ENCODE measurements around the gene IQGAP3.
A peak's percentile ranks its signal among the peaks of the same experiment; 100 is the strongest.

IQGAP3 gene

DNA sequence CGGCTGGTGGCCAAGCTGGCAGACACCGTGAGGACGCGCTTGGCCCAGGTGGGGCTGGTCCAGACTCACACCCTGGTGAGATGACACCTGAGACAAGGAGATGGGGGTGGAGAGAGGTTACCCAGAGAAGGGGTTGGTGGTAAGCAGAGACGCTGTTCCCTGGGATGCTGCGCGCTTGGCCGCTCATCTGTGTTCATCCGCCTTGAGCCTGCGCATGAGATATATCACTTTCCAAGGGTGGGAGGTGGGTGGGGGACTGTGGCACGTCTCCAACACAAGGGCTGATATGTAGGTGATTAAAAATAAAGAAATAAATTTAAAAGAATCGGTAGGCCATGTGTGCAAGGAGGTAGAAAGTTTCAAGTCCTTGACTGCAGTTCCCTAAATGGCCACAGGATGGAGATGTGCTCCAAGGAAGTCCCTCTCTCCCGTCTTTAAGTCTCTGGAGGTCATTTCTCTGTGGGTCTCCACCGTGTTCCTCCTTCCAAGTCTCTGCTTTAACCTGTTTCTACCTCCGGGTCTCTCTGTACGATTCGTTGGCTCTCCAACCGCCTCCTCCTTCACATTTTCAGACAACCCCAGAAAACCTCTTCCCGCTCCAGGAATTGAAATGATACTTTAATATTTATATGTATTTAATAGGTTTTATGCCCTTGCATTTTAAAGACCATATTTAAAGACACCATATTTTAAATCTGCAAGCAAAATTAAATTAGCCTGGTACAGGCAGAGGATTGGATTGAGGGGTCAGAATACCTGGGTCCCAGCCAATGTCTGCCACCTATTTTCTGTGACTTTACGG, 11.7 kb upstream of the IQGAP3 start:
- TF ChIP-seq POLR2AphosphoS5 (IDR thresholded peaks at IDR 0.05; ENCODE audit: low read depth, low read length), result no peak
- no peak for TF ChIP-seq TAF1 (IDR thresholded peaks at IDR 0.05; ENCODE audit: borderline replicate concordance, low read depth, low read length)
- TF ChIP-seq POLR2A (IDR thresholded peaks at IDR 0.05; ENCODE audit: low read depth, low read length), result no peak
- DNase-seq (ENCODE audit: insufficient read length) (peak; percentile 60), FAIRE-seq (peak; percentile 84)

DNA sequence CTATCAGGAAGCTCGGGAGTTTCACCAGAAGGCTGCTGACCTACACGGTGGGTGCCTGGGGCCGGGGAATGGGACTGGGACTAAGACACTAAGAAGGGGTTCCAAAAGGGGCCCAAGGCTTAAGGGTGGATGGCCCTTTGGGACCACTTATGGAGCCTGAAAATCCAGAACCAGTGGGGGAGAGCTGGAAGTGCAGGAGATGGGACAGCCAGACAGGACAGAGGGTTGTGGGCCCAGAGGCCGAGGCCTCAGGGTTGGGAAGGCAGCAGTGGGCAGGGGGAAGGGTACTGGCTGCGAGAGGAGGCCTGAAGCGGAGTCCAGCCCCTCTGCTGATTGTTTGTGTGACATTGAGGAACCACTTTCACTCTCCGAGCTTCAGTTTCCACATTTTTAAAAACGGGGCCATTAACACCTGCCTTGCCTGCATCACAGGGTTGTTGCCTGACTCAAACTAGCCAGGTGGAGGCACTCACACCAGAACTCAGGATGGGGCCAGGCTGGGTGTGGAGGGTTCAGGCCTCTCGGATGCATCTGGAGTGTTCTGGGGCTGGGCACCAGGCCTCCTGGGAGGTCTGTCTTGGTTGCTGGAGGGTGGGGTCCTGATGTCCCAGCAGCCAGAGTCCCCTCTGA, 10.1 kb upstream of the IQGAP3 start:
- FAIRE-seq (peak; percentile 71), DNase-seq (ENCODE audit: insufficient read length) (no peak)
- TF ChIP-seq TAF1 (IDR thresholded peaks at IDR 0.05; ENCODE audit: borderline replicate concordance, low read depth, low read length), result no peak
- no peak for TF ChIP-seq POLR2AphosphoS5 (IDR thresholded peaks at IDR 0.05; ENCODE audit: low read depth, low read length)
- no peak for TF ChIP-seq POLR2A (IDR thresholded peaks at IDR 0.05; ENCODE audit: low read depth, low read length)

DNA sequence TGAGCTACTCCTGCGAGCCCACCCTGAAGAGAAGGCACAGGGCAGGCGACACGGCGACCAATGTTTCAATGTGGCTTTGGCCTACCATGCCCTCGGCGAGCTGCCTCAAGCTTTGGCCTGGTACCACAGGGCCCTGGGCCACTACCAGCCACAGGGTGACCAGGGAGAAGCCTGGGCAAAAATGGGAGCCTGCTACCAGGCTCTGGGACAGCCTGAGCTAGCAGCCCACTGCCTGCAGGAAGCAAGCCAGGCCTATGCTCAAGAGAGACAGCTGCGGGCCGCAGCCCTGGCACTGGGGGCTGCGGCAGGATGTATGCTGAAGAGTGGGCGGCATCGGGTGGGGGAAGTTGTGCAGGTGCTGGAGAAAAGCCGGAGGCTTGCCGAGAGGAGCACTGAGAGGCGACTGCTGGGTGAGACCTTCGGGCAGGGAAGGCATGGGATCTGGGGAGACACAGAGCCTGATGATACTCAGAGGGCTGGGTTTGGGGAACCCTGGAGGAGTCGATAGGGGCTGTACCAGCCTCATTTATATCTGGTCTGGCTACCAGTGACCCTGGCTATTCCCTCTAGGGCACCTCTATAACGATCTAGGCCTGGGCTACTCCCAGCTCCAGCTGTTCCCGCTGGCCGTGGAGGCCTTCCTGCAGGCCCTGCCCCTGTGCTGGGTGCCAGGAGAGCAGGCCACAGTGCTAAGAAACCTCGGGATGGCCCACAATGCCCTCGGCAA, 9.5 kb upstream of the IQGAP3 start:
- FAIRE-seq, result peak; percentile 50
- TF ChIP-seq POLR2AphosphoS5 (IDR thresholded peaks at IDR 0.05; ENCODE audit: low read depth, low read length), result no peak
- no peak for TF ChIP-seq TAF1 (IDR thresholded peaks at IDR 0.05; ENCODE audit: borderline replicate concordance, low read depth, low read length)
- TF ChIP-seq POLR2A (IDR thresholded peaks at IDR 0.05; ENCODE audit: low read depth, low read length), result no peak
- peak; percentile 48 for DNase-seq (ENCODE audit: insufficient read length)

DNA sequence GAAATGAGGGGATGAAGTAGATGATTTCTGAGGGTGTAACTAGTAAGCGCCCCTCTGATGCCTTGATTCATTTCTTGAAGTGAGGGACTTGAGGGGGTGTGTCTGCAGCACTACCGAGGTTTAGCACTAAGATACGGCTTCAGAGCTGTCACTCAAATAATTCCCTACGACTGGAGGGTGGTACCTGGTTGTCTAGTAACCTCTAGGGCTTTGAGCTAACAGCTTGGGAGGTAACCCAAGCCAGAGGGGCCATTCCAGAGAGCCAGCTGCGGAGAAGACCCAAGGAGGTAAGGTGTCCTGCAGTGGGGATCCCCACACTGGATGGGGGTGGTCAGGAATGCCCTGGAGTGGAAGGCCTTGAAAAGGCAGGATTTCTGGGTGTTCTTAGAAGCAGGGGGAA, 7.1 kb upstream of the IQGAP3 start, which contains the start of gene TTC24:
Gene TTC24 (plus strand): TSS at position 252 of the 400 bp plus-strand sequence. CDS start 1,642 bp downstream, outside the sequence.
- no peak for DNase-seq (ENCODE audit: insufficient read length)
- TF ChIP-seq TAF1 (IDR thresholded peaks at IDR 0.05; ENCODE audit: borderline replicate concordance, low read depth, low read length) (no peak), POLR2AphosphoS5 (IDR thresholded peaks at IDR 0.05; ENCODE audit: low read depth, low read length) (no peak), POLR2A (IDR thresholded peaks at IDR 0.05; ENCODE audit: low read depth, low read length) (no peak)
- no peak for FAIRE-seq

DNA sequence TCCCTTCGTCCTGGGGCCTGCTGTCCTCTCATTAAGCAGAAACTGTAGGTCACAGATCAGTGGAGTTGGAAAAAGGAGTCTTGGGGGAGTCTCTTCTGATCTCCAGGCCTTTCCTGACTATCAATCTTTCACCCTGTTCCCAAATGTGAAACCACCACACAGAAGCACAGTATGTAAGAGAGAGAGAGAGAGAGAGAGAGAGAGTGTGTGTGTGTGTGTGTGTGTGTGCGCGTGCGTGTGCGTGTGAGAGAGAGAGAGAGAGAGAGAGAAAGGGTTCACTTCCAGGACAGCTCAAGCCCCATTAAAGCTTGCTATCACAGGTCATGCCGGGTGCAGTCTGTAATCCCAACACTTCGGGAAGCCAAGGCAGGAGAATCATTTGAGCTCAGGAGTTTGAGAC, 5.7 kb upstream of the IQGAP3 start:
- DNase-seq (ENCODE audit: insufficient read length), result no peak
- TF ChIP-seq POLR2AphosphoS5 (IDR thresholded peaks at IDR 0.05; ENCODE audit: low read depth, low read length), result no peak
- TF ChIP-seq POLR2A (IDR thresholded peaks at IDR 0.05; ENCODE audit: low read depth, low read length), result no peak
- TF ChIP-seq TAF1 (IDR thresholded peaks at IDR 0.05; ENCODE audit: borderline replicate concordance, low read depth, low read length), result no peak
- FAIRE-seq, result no peak

DNA sequence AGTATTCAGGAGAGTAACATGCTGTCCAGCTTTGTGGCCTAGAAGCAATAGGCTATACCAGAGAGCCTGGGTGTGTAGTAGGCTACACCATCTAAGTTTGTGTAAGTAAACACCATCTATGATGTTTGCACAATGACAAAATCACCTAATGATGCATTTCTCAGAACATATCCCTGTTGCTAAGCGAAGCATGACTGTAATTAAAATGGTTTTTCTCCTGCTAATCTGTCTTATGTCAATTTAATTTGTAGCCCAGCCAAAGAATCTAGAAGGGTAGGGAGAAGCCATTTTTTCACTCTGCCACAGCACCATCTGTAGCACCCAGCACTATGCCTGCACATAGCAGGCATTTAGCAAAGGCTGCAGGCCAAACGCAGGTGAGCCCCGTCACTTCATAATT, 5.2 kb upstream of the IQGAP3 start:
- DNase-seq (ENCODE audit: insufficient read length) (no peak), FAIRE-seq (no peak)
- no peak for TF ChIP-seq POLR2AphosphoS5 (IDR thresholded peaks at IDR 0.05; ENCODE audit: low read depth, low read length)
- TF ChIP-seq TAF1 (IDR thresholded peaks at IDR 0.05; ENCODE audit: borderline replicate concordance, low read depth, low read length), result no peak

DNA sequence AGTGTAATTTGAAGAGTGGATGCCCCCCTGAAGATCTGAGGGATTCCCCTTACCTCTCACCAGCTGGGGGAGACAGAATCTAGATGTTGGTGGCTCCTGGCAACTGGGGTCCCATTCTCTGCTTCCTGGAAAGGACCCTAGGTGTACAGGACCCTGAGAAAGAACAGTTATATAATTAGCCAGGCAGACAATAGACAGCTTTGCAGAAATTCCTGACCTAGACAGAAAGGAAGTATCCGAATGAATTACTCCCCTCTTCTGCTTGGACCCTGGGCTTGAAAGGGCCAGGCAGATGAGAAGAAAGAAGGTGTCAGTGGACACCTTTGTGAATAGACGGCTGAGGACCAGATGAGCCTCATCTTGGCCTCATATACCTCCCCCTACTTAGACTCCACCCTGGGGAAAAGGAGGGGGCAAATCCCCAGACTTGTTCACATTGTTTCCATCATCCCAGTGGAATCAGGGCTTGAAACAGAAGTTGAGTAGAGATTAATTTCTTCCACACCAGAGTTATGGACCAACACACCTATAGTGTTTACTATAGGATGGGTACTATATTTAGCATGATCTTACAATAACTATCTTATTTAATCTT, 1.8 kb upstream of the IQGAP3 start:
- FAIRE-seq (no peak), DNase-seq (ENCODE audit: insufficient read length) (no peak)
- TF ChIP-seq POLR2AphosphoS5 (IDR thresholded peaks at IDR 0.05; ENCODE audit: low read depth, low read length) (no peak), POLR2A (IDR thresholded peaks at IDR 0.05; ENCODE audit: low read depth, low read length) (no peak), TAF1 (IDR thresholded peaks at IDR 0.05; ENCODE audit: borderline replicate concordance, low read depth, low read length) (no peak)

DNA sequence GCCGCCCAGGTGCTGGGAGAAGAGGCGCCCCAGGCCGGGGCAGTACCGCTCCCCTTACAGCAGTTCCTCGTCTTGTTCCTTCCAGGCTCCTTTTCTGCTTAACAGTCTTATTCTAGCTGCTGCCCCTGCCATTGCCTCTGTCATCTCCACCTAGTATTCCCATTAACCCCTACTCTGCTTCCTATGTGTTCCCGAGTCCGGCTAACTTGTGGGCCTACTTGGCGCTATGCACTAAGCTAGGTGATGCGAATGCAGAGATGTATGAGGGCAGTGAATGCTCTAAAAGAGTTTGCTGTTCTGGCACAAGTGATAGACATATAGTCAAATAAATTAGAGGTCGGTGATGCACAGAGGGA, 276 bp upstream of the IQGAP3 start:
- no peak for DNase-seq (ENCODE audit: insufficient read length)
- no peak for FAIRE-seq
- TF ChIP-seq POLR2AphosphoS5 (IDR thresholded peaks at IDR 0.05; ENCODE audit: low read depth, low read length), result no peak
- no peak for TF ChIP-seq POLR2A (IDR thresholded peaks at IDR 0.05; ENCODE audit: low read depth, low read length)
- no peak for TF ChIP-seq TAF1 (IDR thresholded peaks at IDR 0.05; ENCODE audit: borderline replicate concordance, low read depth, low read length)

DNA sequence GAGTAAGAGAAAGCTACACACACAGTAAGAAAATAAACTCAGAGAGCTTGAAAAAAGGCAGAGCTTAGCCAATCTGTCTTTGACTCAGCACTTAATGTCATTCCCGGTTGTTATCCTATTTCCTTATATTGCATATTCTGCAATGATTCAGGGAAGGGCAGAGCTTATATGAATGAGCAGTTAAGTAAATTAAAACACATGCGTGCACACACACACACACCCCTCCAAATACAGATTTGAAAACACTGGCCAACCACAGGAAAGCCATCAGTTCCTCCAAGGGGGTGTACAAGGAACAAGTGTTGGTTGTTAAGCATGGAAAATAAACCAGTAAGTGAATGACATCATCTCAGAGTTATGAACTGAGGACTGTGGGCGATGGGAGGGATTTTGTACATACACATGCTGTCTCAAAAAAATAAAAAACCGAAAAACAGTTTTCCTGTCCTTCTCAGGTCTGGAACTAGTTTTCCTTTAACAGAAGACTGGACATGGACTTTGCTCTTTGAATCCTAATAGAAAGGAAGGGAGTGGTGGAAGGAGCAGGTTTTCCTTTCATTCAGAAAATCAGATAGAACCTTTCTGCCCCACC, 1.0 kb downstream of the IQGAP3 start:
- FAIRE-seq (no peak), DNase-seq (ENCODE audit: insufficient read length) (no peak)
- TF ChIP-seq TAF1 (IDR thresholded peaks at IDR 0.05; ENCODE audit: borderline replicate concordance, low read depth, low read length), result no peak
- TF ChIP-seq POLR2AphosphoS5 (IDR thresholded peaks at IDR 0.05; ENCODE audit: low read depth, low read length), result no peak
- no peak for TF ChIP-seq POLR2A (IDR thresholded peaks at IDR 0.05; ENCODE audit: low read depth, low read length)

DNA sequence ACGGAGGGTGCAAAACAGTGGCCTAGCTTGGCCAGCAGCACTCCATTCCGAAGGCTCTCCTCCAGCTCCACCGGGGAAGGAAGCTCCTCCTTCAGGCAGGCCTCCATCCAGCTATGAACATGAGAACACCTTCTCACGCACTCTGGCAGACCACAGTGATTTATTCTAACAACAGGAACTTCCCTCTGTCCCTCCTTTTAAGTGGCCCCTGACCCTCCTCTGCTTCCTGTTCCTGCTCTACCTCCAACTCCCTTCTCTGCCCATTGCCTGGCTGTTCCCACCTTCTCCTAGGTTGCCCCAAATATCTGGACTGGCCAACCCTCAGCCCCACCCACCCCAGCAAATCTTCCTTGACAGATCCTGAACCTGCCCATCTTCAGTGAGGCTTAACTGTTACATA, 5.9 kb downstream of the IQGAP3 start:
- TF ChIP-seq POLR2AphosphoS5 (IDR thresholded peaks at IDR 0.05; ENCODE audit: low read depth, low read length), result no peak
- TF ChIP-seq POLR2A (IDR thresholded peaks at IDR 0.05; ENCODE audit: low read depth, low read length), result no peak
- no peak for TF ChIP-seq TAF1 (IDR thresholded peaks at IDR 0.05; ENCODE audit: borderline replicate concordance, low read depth, low read length)
- DNase-seq (ENCODE audit: insufficient read length), result no peak
- FAIRE-seq, result no peak

DNA sequence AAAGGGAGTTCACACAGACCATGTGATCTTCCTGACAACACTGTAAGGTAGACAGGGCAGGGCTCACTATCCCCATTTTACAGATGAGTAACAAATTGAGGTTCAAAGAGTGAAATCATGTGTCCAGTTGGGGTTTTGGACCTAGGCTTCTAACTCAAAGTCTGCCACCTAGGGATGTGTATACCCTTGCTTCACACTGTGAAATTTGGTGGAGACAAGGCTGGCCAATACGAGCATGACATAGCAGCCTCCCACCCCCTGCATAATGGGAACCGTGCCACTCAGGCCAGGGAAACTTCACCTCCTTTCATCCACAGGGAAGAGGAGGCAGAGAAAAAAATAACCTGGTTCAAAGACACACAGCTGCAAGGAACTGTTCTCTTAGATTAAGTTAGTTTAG, 6.8 kb downstream of the IQGAP3 start:
- FAIRE-seq (no peak), DNase-seq (ENCODE audit: insufficient read length) (no peak)
- TF ChIP-seq TAF1 (IDR thresholded peaks at IDR 0.05; ENCODE audit: borderline replicate concordance, low read depth, low read length), result no peak
- no peak for TF ChIP-seq POLR2AphosphoS5 (IDR thresholded peaks at IDR 0.05; ENCODE audit: low read depth, low read length)
- no peak for TF ChIP-seq POLR2A (IDR thresholded peaks at IDR 0.05; ENCODE audit: low read depth, low read length)

Measured in GM12892 (cell line).